ENCODE results near the gene C22orf31.

DNA sequence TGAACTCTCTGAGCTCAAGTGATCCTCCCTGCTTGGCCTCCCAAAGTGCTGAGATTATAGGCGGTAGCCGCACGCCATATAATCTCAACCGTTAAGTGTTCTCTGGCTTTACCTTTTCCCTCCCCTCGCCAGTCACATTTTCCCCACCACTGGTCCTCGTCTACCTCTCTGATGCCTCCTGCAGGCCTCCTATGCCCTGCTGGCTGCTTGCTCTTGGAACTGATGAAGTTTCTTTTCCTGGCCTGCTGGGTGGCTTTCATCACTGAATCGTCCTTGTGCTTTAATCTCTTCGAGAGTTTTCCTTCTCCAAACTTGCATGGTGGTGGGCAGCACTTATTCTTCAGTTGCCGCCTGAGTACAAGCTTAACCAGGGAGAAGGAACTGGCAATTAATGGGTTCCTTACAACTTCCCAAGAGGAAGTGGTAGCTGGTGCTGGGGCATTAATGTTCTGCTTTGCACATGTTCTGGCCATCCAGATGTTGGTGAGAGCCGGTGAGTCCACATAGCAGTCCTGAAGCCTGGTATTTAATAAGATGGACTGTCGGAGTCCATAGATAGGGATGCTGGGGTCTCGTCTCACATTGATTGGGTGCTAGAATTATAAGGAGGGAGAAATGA lies 1.3 kb downstream of the C22orf31 start:
- TF ChIP-seq GATA3 (IDR thresholded peaks at IDR 0.05; ENCODE audit: low read depth, low read length) = no peak
- no peak for TF ChIP-seq GATA2 (IDR thresholded peaks at IDR 0.05; ENCODE audit: low read depth, low read length)
